AG04450 (cell line): ENCODE measurements around the gene POLR2E. TPM values are rescaled to one million over a fixed set of nuclear protein-coding genes. Genes with fewer than 3 reads are reported as not detected.

Source experiments
- CTCF ChIA-PET: fragments of 300-600, 350-600 bp; formaldehyde crosslinking; extraction: SDS; loops from one replicate; lab custom pipeline; 2022; ENCODE audit warnings: antibody characterized with exemption, inconsistent platforms; lab: Charles Lee
- POLR2A ChIA-PET: fragments of 350-600 bp; formaldehyde crosslinking; extraction: SDS; loops from one replicate; lab custom pipeline; 2021; ENCODE audit warnings: antibody characterized with exemption, inconsistent platforms; lab: Yijun Ruan, JAX
- DNase-seq: peaks from one replicate; pipeline ENCODE4 v3.0.0-alpha.2; 2011; ENCODE audit warnings: low read depth, low spot score
- H3K27ac ChIP-seq: one replicate; pipeline ENCODE4 v1.5.1; 2012; ENCODE audit warnings: low read depth, low read length, control low read depth
- H3K27me3 ChIP-seq: one replicate; pipeline ENCODE4 v1.6.0; 2012; ENCODE audit warnings: low read length; ENCODE audit not compliant: control insufficient read depth, insufficient read depth
- H3K4me3 ChIP-seq: 2 replicates; pipeline ENCODE4 v1.5.1; 2011; ENCODE audit warnings: mild to moderate bottlenecking, low read depth, low read length, control low read depth
- H3K9me3 ChIP-seq: 2 replicates; pipeline ENCODE4 v1.5.1; 2012; ENCODE audit warnings: low read length; ENCODE audit not compliant: control insufficient read depth, insufficient read depth
- CTCF ChIP-seq: IDR thresholded peaks from 2 replicates; pipeline ENCODE4 v1.5.1; 2011; ENCODE audit warnings: low read depth, low read length, control low read depth, inconsistent platforms
- polyA plus RNA-seq: library from polyadenylated mRNA; depleted of rRNA; stranded (reverse); fragments of >200 nt; gene quantifications from 2 replicates; pipeline ENCODE4 v1.2.3, GENCODE V29; 2011

The POLR2E gene
- polyA plus RNA-seq, 1 experiment, result 140 TPM

GRCh38 chr19:1041835-1042685 is 53.1 kb downstream of the POLR2E start:
- H3K4me3 ChIP-seq, result no peak overlapping the region
- ChIA-PET POLR2A (interaction anchor here (0.6 to 8.2 kb wide), 7 partner anchors 13 to 242 kb away, joined by 3 to 126 read pairs (median 5); partner anchors contain the start of genes CIRBP, CNN2 and GPX4), CTCF (interaction anchor here (1.2 kb wide), 1 partner anchor 199 kb away, joined by 8 read pairs; no protein-coding TSS in a partner anchor)
- H3K27ac ChIP-seq, result no peak overlapping the region
- no peak for TF ChIP-seq CTCF
- DNase-seq, result no peak
- no peaks in the 10 kb centered on the region for H3K27me3 ChIP-seq
- H3K9me3 ChIP-seq, result peaks cover 26% of the 10 kb centered on the region

GRCh38 chr19:1041272-1041834 is 53.8 kb downstream of the POLR2E start:
- peak overlapping the region; percentile 65 for H3K4me3 ChIP-seq
- no peak overlapping the region for H3K27ac ChIP-seq
- no peaks in the 10 kb centered on the region for H3K27me3 ChIP-seq
- ChIA-PET POLR2A (interaction anchor here (0.6 to 8.2 kb wide), 7 partner anchors 13 to 228 kb away, joined by 3 to 126 read pairs (median 5); partner anchors contain the start of genes CIRBP, CNN2 and GPX4), CTCF (interaction anchor here (1.2 kb wide), 1 partner anchor 200 kb away, joined by 8 read pairs; no protein-coding TSS in a partner anchor)
- peaks cover 19% of the 10 kb centered on the region for H3K9me3 ChIP-seq
- no peak for TF ChIP-seq CTCF
- DNase-seq, result no peak

DNA sequence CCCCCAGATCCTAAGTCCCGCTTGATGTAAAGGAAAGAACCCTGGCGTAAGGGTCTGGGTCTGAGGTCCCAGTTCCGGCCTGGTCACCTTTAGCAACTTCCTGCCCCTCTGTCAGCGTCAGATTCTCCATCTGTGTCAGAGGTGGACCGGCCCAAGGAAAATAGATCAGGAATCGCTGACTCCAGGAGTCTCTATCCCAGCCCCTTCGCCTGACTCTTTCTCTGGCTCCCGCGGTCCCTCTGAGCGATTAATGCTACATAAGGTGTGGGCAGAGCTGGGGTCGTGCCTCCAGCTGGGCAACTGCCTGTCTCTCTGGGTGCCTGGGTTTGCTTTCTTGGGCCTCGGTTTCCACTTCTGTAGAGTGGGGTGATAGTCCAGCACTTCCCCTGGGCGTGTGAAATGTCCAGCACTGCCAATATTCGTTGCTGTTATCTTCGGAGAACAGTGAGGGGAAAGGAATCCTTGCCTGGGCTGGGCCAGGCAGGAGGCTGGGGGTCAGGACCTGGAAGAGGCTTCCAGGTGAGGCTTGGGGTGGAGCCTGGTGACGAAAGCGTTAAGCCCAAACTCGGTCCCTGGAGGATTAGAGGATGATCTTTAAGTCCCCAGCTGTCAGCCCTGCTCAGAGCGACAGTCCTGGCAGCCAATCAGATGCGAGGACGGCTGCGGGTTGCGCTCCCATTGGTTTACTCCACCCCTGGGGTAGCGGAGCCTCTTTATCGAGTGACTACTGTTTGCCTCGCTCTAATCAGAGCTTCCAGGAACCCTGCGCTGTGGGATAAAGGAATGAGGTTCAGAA is 54.5 kb downstream of the POLR2E start:
- H3K27ac ChIP-seq, result peak overlapping the region; percentile 31
- peak overlapping the region; percentile 65 for H3K4me3 ChIP-seq
- ChIA-PET POLR2A (interaction anchor here (0.8 to 8.2 kb wide), 13 partner anchors 12 to 228 kb away, joined by 3 to 126 read pairs (median 4); partner anchors contain the start of genes CIRBP, CNN2, GPX4 and RNU6-2), CTCF (interaction anchor here (0.5 to 1.2 kb wide), 3 partner anchors 11 to 200 kb away, joined by 3 to 8 read pairs (median 3); no protein-coding TSS in a partner anchor)
- no peaks in the 10 kb centered on the region for H3K27me3 ChIP-seq
- peak; percentile 90 for DNase-seq
- TF ChIP-seq CTCF, result no peak
- H3K9me3 ChIP-seq, result peaks cover 12% of the 10 kb centered on the region; the same call in 1 of the 2 replicates

DNA sequence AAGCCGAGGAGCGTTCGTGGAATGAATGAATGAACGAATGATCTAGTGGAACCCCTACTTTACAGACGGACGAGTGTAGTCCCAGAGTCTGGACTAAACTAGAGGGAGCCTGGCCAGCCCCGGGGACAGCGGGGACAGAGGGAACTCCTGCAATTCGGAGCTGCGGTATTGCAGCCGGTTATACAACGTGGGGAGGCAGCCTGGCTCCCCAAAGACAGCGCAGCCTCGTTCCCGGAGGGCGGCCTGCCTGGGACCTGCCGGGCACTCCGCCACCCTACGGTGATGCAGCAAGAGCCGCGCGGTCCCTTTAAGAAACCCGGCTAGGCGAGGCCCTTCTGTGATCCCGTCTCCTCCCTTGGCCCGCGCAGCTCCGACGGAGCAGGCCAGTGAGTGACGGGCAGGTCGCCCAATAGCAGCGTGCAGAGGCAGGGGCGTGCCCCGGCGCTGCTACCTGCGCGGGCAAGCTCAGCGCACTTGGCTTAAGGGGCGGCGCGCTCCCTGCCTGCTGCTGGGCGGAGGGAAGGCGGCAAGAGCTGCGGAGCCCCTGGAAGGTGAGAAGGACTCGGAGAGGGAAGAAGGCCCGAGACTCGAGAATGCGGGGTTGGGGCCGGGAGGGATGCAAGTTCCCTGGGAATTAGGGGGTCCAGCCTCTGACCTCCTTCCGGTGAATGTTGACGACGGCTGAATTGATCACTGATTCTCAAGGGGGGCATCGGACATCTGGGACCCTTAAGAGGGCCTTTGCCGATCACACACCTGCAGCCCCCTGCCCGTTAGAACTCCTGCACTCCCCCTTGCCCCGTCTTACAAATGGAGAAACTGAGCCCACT is 55.3 kb downstream of the POLR2E start, which contains the start of gene ABCA7:
TSS of gene ABCA7 (plus strand) at position 462 of the 830 bp plus-strand sequence. CDS start 1,255 bp downstream, outside the sequence.
- Histone ChIP-seq H3K4me3 (peak within 1 kb of the TSS; percentile 65), H3K9me3 (peaks cover 5% of the 10 kb centered on the region; the same call in 1 of the 2 replicates), H3K27ac (peak within 1 kb of the TSS; percentile 52), H3K27me3 (no peaks in the 10 kb centered on the region)
- peak; percentile 95 for DNase-seq
- CTCF ChIA-PET, result interaction anchor here (0.7 to 1.1 kb wide), 2 partner anchors 11 to 225 kb away, joined by 3 read pairs; no protein-coding TSS in a partner anchor
- TF ChIP-seq CTCF, result no peak; the same call in 1 of the 2 replicates
- POLR2A ChIA-PET, result interaction anchor here (0.6 to 8.2 kb wide), 13 partner anchors 11 to 229 kb away, joined by 3 to 126 read pairs (median 3); partner anchors contain the start of genes CNN2, GPX4 and RNU6-2
